NOMO-1 treated with DMSO at 0.1 percent for 48 hours (cell line): ENCODE data around the gene FCN1.
"Not testable (repeated sequence)": the region's sequence is repeated elsewhere in the genome, so short reads cannot be mapped to it uniquely, and the experiment has no call there.

Experiments used
- DNase-seq: peaks from one replicate; lab custom pipeline; 2025; ENCODE audit not compliant: unreplicated experiment; lab: John Stamatoyannopoulos, UW

Gene FCN1

DNA sequence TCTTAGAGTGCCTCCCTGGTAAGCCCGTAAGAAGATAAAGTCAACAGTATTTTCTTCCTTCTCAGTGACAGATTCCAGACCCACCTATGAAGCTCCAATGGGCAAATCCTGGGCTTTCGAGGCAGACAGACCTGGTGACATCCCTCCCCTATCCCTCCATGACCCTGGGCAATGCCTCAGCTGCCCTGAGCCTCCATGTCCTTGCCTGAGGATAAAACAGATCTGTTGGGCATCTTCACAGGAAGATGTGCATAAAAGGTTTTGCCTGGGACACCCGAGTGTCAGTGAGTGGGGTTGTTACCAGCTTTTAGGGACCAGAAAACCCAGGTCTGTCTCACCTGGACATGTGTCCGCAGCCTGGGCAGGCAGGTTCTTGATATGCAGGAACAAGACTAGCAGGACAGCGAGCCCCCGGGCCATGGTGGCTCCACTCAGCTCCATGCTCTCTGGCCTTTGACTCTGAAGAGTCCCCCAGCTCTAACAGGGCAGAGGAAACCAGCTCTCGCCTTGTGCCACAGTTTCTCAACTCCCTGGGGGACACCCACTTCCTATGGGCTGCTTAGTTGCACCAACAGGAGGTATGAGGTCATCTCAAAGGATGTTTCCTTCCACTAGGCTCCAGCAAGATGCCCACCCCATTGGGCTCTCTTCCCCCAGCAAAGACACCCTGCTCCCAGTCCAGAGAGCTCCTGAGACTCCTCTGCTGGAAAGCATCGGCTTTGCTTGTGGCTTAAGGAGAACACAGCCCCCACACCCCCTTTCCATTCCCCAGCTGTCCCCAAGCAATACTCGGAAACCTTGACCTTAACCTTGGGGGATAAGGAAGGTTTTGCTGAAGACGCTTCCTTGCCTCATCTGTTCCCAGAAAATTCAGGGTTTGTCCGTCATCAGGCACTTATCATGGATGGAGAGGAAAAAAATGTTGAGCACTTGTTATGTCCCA is at the start of gene FCN1:
FCN1 (minus strand) TSS at position 482 of the 943 bp plus-strand sequence; CDS start at position 441, 41 bp downstream.
- peak; percentile 40 for DNase-seq

DNA sequence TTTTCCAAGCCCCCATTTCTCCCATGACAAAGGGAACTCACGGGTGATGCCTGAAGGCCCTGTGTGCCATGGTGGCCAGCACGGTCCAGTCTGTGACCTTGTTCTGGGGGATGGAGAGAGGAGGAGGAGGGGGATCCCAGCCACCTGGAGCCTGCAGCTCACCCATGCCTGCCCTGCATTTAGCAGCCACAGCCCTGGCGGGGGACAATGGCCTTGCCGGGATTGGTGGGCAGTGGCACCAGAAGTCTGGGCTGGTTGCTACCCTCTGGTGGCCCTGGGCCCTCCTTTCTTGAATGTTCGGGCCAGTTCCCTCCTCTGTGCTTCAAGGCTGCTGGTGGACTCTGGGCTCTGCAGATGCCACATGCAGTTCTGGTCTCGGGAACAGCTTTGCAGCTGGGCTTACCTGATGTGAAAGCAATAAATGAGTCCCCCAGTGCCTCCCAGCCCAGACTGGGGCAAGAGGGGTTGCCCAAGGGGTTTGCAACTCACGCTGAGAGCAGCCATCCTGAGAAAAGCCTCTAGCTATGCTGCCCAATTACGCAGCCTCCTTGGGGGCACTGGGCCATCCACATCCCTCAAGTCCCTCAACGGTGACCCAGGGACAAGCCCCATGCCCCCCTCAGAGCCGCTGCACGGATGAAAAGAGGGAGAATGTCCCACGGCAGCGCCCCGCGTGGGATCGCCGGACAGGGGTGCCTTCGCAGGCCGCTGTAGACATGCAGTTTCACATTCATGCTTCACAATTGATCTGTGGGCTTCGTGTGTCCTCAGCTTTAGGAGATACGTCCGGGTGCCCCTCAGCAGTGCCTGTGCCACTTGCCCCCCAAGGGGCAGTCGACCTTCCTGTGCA is 49.2 kb upstream of the FCN1 start:
- DNase-seq: no peak

DNA sequence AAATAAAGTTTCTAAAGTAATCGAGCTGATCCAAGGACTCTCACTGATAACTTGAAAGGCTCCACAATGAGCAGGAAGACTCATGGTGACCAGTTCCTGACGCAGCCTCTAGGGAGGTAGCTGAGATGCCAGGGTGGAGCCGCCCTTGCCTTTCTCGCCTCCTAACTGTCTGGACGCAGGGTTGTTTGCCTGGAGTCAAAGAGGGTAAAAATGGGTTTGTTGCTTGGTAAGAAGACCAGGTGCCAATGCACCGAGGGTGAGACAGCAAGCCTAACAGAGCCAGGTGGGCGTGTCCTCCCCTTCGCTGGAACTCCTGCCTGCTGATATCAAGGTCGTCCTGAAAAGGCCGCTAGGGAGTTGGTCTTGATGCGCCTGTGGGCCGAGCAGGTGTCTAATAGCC is 48.6 kb upstream of the FCN1 start:
- DNase-seq: no peak

DNA sequence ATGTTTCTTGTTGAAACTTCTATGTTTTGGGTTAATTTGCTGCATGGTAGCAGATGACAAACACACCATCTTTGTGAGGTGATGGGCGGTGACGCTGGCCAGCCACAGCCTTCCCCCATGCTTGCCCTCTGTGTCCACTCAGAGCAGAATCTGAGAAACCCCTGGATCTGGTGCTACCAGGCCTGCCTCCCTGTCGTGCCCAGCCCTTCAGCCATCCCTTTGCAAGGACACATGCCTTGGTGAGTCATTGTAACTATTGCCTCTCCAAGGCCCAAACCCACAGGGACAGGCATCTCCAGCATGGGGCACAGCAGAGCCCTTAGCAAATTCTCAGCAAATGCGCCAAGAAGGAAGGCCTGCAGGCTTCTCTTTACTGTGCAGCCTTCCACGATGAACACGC is 48.1 kb upstream of the FCN1 start:
- no peak for DNase-seq

DNA sequence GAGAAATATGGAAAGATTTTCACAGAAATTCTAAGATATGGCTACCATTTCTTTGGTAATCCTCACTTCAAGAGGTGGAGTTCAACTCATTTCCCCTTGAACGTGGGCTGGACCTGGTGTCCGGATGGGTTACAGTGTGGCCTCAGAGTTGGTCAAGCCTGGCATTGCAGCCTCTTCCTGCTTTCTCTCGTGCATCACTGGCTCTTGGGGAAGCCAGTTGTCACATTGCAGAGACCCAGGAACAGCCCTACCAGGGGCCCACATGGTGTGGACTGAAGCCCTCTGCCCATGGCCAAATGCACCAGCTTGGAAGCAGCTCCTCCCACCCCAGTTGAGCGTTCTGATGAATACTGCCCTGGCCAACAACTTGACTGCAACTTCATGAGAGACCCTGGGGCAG is 47.7 kb upstream of the FCN1 start:
- no peak for DNase-seq

DNA sequence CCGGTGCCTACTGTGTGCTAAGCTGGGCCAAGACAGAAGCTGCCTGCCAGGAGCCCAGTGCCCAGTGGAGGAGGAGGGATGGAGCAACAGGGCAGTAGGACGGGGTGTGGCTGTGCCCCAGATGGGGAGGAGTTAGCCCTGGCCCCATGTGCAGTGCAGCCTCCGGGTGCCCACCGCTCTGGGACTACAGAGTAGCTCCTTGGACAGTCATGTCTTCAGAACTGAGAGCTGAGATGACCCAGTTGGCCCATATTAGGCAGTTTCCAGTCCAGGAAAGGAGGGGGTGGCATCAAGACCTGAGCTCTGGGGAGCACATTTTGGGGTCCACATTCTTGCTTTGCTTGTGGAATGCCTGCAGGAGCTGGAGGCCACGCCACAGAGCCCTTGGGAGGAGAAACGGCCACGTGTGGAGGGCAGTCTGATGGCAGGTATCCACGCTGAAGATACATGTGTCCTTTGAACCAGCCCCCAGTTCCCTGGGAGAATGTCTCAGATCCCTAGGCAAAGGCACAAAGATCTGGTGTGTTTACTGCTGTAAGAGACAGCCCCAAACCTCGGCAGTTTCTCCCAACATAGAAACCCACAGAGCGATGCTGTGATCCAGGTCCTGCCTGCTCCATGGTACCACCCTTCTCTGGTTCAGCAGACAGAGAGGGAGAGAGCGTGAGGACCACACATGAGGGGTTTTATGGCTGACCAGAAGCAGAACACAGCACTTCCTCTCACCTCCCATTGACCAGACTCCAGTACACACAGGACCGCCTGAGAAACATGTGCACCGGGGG is 46.8 kb upstream of the FCN1 start:
- no peak for DNase-seq

DNA sequence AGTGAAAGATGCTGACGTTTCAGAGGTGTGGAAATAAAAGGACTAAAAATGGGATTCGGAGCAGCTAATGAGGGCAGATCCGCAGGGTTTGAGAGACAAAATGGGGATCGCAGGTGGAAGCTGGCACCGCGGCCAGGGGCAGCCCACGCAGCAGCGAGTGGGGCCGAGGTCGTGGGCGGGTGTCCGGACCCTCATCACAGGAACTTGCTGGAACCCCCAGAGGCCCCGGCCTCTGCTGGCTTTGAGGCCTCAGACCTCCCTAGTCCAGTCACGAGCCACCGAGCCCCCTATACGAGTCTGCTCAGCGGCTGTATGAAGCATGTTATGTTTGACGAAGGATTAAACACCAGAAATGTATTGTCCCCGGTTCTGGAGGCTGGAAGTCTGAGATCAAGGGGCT is 45.8 kb upstream of the FCN1 start:
- DNase-seq: no peak

DNA sequence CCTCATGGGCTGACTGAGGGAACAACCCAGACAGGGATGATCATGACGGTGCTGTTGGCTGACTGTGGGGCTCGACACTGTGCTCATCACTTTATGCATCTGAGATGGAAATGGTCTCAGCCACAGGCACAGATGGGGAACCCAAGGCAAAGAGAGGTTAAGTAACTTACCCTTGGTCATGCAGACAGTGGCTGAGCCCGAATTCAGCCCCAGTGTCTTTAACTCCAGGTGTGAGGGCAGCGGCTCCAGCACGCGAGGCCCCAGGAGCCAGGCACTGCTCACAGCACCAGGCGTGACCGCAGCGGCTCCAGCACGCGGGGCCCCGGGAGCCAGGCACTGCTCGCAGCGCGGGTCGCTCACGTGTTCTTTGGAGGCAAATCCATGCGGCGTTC is 45.3 kb upstream of the FCN1 start:
- DNase-seq: no peak

DNA sequence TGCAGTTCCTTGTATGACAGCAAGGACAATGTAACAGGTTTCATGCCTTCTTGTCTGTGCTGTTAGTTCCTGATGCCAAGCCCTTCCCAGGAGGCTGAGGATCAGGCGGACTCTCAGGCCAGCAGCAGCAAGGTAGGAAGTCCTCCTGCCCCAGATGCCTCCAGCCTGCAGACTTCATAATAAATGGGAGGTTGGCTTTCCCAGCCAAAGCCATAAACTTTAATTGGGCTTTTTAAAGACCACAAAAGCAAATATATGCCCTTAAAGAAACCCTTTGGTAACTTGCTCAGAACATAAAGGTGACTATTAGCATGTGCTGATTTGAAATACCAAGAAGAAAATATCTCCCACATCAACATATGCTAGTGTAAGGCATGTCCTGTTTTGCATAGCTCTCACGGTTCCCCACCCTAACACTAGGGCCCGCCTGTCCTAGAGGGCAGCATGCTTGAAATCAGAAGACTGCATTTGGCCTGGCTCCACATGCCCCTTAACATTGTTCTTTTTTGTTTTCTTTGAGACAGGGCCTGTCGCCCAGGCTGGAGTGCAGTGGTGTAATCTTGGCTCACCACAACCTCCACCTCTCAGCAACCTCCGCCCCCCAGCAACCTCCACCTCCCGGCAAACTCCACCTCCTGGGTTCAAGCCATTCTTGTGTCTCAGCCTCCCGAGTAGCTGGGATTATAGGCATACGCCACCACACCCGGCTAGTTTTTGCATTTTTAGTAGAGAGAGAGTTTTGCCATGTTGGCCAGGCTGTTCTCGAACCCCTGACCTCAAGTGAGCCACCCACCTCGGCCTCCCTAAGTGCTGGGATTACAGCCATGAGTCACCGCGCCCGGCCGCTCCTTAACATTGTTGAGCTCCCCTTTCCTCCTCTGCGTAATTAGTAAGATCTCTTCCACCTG is 44.6 kb upstream of the FCN1 start:
- DNase-seq: no peak

DNA sequence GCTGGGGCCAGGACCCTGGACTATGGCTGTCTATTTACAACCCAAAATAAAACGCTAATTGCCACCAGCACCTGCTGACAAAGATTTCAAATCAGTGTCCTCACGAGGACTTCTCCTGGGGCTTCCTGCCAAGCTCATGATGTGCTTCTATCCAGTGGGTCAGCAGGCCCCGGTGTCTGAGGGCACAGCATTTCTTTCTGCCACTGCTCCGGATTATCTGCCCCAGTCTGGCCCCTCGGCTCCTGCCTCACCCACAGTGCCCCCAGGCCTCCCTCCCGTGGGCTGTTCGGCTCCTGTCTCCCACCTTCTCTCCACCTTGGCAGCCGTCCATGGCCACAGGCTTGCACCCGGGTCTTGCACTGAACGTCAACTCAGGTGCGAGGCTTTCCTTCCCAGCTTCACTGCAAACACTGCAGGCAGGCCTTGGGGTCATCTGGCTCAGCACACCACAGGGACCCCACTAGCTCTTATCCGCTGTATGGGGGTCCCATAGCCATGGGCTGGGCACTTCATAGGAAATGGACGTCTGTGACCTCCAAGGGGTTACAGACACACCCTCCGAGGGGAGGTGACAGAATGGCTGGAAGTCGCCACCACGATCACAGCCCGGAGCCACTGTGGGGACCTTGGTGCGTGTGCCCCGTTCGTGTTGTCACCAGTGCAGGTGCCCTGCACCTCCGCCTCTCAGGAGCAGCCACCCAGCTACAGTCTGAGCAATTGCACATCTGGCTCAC is 43.8 kb upstream of the FCN1 start:
- no peak for DNase-seq

DNA sequence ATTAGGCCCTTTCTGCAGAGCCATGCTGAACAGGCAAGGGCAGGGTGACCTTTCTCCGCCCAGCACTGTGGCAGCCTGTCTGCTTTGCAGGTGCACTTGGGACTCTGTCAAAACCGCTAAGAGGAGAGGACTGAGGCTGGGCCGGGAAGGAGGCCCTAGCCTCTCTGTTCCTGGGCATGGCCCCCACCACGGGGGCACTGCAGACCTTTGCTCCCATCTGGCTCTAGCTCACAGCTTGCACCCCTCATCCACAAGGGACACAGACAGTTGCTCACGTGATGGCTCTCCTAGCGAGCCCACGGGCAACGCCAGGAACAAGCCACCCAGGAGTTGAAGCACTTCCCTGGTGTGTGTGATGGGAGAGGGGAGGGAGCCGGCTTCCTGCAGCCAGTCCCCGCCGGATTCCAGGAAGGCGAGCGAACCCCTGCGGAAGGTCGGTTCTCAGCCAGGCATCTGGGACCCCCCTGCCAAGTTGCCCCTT is 43.0 kb upstream of the FCN1 start:
- no peak for DNase-seq

DNA sequence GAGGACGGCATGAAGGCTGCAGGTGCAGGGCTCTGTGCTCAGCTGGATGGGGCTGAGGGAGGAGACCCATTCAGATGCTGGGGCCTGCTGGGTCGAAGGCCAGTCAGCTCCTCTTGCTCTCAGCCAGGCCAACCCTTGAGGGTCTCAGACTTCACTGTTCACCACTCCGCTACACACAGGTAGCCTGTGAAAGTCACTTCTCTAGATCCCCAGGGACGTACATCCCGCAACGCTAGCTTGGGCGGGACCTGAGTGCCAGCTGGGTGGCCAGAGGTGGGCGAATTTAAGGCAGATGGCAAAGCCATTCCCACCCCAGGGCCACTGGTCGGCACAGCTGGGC is 42.2 kb upstream of the FCN1 start:
- no peak for DNase-seq

DNA sequence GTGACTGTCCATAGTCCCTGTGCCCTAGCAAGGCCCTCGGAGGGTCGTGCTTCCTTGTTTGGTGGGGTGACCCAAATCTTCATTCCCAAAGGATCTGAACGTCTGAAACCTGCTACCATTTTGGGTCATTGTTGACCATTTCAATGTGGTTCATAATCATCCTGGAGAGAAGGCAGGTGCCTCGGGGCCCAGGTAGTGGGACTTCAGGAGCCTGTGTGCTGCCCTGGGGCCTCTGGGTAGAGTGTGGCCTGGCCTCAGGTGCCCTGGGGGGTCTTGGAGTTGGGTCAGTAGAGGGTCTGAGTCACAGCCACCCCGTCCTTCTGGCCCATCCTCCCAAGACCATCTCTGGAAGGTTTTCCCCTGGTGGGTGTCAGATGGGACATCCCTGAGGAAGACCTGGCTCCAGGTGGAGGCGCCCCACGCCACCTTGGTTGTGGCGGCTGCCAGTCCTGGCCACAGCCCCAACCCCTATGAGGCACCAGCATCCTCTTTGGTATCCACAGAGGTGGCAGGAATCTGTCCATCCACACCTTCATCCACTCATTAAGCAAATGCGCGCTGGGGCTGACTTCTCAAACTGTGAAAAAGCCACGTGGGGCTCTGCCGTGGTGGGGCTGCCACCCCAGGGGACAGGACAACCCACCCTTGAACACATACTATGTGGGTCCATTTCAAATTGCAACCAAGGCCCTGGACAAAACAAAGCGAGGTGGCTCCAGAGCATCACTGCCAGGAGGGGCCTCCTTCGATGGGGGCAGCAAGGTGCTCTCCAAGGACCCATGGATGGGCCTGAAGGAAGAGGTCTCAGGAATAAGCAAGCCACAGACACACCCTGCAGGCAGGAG is 41.6 kb upstream of the FCN1 start:
- DNase-seq: no peak

DNA sequence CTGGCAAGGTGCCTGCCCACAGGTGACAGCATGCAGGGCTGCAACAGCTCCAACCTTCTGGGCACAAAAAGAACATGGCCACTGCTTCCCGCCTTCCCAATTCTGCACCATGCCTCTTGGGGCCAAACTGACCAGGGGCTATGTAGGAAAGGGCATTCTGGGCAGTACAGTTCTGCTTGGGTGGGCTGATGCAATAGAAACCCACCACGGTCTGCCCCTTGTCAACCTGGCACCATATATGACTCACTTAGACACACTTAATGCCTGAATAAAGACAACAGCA is 40.2 kb upstream of the FCN1 start:
- no peak for DNase-seq

DNA sequence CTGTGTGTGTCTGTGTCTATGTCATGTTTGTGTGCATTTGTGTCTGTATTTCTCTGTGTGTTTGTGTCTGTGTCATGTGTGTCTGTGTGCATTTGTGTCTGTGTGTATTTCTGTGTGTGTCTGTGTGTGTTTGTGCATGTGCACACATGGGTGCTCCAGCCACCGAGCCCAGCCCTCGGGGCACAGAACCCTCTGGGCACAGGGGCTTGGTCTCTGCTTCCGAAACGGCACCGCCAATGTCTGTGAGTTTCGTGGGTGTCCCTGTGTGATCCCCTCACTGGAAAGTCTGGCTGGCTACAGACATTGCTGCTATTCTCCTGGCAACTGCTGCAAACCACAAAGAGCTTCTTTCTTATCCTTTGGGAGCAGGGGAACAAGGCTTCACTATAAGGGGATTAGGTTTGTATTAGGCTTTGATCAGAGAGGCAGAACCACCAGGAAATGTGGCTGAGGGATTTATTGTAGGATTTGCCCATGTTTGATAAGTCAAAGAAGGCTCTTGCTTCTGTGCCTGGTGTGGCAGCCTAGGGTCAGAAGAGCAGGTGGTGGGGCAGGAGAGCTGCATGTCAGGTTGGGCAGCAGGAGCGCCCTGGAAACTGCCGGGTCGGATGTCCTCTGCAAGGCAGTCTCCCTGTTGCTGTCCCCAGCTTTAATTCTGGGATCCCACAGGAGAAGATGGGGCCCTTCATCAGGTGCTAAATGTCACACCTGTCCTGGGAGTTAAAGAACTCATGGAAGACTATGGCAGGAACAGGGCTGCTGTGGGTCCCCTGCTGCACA is 39.6 kb upstream of the FCN1 start:
- DNase-seq: no peak

DNA sequence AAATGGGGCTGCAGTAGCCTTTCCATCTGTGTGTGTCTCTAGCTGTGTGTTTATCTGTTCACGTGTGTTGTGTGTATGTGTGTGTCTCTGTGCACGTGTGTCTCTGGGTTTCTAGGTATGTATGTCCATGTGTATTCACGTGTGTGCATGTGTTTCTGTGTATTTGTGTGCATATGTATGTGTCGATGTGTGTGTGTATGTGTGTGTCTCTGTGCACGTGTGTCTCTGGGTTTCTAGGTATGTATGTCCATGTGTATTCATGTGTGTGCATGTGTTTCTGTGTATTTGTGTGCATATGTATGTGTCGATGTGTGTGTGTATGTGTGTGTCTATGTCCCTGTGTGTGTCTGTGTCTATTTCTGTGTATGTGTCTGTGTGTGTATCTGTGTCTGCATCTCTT is 38.7 kb upstream of the FCN1 start:
- DNase-seq: not testable (repeated sequence)

DNA sequence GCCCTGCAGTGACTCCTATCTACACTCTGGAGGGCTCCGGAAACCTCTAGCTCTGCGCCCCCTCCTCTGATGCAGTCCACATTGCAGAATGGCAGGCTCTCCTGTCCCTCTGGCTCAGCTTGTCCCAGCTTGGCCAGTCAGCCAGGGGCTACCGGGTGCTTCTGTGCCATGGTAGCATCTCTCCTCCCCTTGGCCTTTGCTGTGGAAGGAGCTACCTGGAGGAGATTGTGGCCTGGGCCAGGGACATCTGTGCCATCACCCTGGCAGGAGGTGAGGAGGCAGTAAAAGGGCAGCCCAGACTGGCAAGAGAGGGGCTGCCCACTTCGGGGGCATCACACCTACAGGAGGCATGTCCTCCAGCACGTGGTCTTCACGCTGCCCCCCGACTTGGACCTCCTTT is 38.1 kb upstream of the FCN1 start:
- DNase-seq: no peak

DNA sequence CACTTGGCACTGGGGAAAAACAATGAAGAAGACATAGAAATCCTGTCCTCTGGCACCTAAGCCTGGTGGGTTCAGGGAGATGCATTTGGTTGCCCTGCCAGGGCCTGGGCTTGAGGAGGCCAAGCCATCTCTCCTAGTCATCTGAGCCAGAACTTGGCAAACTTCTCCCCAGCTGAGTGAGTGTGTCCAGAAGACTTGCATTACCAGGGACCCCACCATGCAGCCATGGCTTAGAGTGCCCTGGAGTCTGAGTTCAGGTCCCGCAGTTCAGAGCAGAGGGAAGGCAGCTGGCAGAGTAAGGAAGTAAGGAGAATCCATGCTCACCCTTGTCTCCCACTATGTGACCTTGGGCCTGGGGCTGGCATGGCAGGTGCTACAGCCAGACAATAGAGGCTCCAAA is 37.4 kb upstream of the FCN1 start:
- DNase-seq: no peak
